DND-41 (cell line): ENCODE data around the gene GPANK1.

Source experiments
- ATAC-seq: fragments of 200-7000 bp; cut with Tn5 transposase; 3 replicates; pipeline ENCODE4 v1.9.1; 2021; ENCODE audit warnings: low read depth; ENCODE audit not compliant: insufficient read depth
- DNase-seq: peaks from one replicate; pipeline ENCODE4 v3.0.0-alpha.2; 2020
- H2AFZ ChIP-seq: 2 replicates; pipeline ENCODE4 v1.6.0; 2012; ENCODE audit warnings: low read depth, low read length
- H3K27ac ChIP-seq: 2 replicates; pipeline ENCODE4 v1.5.1; 2012; ENCODE audit warnings: low read length, inconsistent platforms
- H3K27me3 ChIP-seq: fragments of 200-600 bp; sonication (generic); 2 replicates; pipeline ENCODE4 v1.6.0; 2012; ENCODE audit warnings: low read length, mild to moderate bottlenecking, inconsistent platforms; ENCODE audit not compliant: insufficient read depth, poor library complexity
- H3K36me3 ChIP-seq: 2 replicates; pipeline ENCODE4 v1.5.1; 2012; ENCODE audit warnings: low read length, inconsistent platforms; ENCODE audit not compliant: insufficient read depth
- H3K4me1 ChIP-seq: 2 replicates; pipeline ENCODE4 v1.5.1; 2012; ENCODE audit warnings: mild to moderate bottlenecking, low read length; ENCODE audit not compliant: insufficient read depth
- H3K4me2 ChIP-seq: 2 replicates; pipeline ENCODE4 v1.6.0; 2012; ENCODE audit warnings: mild to moderate bottlenecking, moderate library complexity, low read length, inconsistent platforms; ENCODE audit not compliant: insufficient read depth
- H3K4me3 ChIP-seq, 2 experiments: fragments of 200-600 bp in 1 of 2; shearing (Covaris generic) in 1 of 2; 2 replicates each; pipeline ENCODE4 v1.5.1; 2012 to 2016; ENCODE audit warnings: inconsistent platforms in 2 of 2, low read length in 2 of 2, mild to moderate bottlenecking in 2 of 2, low read depth in 1 of 2, moderate library complexity in 1 of 2
- H3K79me2 ChIP-seq: 2 replicates; pipeline ENCODE4 v1.6.0; 2012; ENCODE audit warnings: low read length, inconsistent platforms; ENCODE audit not compliant: insufficient read depth
- H3K9ac ChIP-seq: 2 replicates; pipeline ENCODE4 v1.6.0; 2012; ENCODE audit warnings: low read depth, mild to moderate bottlenecking, inconsistent platforms, low read length, moderate library complexity
- H3K9me3 ChIP-seq: 2 replicates; pipeline ENCODE4 v1.5.1; 2012; ENCODE audit warnings: low read length, moderate library complexity, mild to moderate bottlenecking, inconsistent platforms; ENCODE audit not compliant: insufficient read depth, severe bottlenecking
- H4K20me1 ChIP-seq: 2 replicates; pipeline ENCODE4 v1.6.0; 2012; ENCODE audit warnings: low read length; ENCODE audit not compliant: insufficient read depth
- EZH2 ChIP-seq: IDR thresholded peaks from 3 replicates; pipeline ENCODE4 v1.6.1; 2012; ENCODE audit warnings: borderline replicate concordance, low read depth, mild to moderate bottlenecking, moderate library complexity, low read length, inconsistent platforms; ENCODE audit not compliant: severe bottlenecking
- TF ChIP-seq, protein P1 (sequence below): IDR thresholded peaks from 2 replicates; pipeline ENCODE4 v1.5.1; 2012; ENCODE audit warnings: borderline replicate concordance, low read length, moderate library complexity, mild to moderate bottlenecking; ENCODE audit not compliant: poor library complexity, severe bottlenecking; ENCODE audit errors: extremely low read depth

Gene GPANK1

DNA sequence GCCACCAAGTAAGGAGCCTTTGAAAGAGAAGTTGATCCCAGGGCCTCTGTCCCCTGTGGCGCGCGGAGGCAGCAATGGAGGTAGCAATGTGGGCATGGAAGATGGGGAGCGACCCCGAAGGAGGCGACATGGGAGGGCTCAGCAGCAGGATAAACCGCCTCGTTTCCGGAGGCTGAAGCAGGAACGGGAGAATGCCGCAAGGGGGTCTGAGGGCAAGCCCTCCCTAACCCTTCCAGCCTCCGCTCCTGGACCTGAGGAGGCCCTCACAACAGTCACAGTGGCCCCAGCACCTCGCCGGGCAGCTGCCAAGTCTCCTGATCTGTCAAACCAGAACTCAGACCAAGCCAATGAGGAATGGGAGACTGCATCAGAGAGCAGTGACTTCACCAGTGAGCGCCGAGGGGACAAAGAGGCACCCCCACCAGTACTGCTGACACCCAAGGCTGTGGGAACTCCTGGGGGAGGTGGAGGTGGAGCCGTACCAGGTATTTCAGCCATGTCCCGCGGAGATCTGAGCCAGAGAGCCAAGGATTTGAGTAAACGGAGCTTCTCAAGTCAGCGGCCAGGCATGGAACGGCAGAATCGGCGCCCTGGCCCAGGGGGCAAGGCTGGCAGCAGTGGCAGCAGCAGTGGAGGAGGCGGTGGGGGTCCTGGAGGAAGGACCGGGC, 32.4 kb downstream of the GPANK1 start:
- Histone ChIP-seq H3K27ac (peak overlapping the region; percentile 6; the same call in 1 of the 2 replicates), H3K9ac (peak overlapping the region; percentile 8; the same call in 1 of the 2 replicates), H3K36me3 (peaks cover 99% of the 10 kb centered on the region), H3K4me1 (0 out of 2 replicates have a peak, but pooled peaks cover 3% of the 10 kb centered on the region), H2AFZ (no peak overlapping the region), H3K79me2 (peaks cover 33% of the 10 kb centered on the region), H3K27me3 (no peaks in the 10 kb centered on the region), H3K4me3 (no peak overlapping the region), H3K9me3 (no peaks in the 10 kb centered on the region), H4K20me1 (peaks cover 77% of the 10 kb centered on the region), H3K4me2 (no peak overlapping the region)
- TF ChIP-seq, protein P1, sequence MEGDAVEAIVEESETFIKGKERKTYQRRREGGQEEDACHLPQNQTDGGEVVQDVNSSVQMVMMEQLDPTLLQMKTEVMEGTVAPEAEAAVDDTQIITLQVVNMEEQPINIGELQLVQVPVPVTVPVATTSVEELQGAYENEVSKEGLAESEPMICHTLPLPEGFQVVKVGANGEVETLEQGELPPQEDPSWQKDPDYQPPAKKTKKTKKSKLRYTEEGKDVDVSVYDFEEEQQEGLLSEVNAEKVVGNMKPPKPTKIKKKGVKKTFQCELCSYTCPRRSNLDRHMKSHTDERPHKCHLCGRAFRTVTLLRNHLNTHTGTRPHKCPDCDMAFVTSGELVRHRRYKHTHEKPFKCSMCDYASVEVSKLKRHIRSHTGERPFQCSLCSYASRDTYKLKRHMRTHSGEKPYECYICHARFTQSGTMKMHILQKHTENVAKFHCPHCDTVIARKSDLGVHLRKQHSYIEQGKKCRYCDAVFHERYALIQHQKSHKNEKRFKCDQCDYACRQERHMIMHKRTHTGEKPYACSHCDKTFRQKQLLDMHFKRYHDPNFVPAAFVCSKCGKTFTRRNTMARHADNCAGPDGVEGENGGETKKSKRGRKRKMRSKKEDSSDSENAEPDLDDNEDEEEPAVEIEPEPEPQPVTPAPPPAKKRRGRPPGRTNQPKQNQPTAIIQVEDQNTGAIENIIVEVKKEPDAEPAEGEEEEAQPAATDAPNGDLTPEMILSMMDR = no peak
- no peak for TF ChIP-seq EZH2
- DNase-seq = no peak
- 0 out of 3 replicates have a peak, but pooled peaks have one; percentile 4 for ATAC-seq

DNA sequence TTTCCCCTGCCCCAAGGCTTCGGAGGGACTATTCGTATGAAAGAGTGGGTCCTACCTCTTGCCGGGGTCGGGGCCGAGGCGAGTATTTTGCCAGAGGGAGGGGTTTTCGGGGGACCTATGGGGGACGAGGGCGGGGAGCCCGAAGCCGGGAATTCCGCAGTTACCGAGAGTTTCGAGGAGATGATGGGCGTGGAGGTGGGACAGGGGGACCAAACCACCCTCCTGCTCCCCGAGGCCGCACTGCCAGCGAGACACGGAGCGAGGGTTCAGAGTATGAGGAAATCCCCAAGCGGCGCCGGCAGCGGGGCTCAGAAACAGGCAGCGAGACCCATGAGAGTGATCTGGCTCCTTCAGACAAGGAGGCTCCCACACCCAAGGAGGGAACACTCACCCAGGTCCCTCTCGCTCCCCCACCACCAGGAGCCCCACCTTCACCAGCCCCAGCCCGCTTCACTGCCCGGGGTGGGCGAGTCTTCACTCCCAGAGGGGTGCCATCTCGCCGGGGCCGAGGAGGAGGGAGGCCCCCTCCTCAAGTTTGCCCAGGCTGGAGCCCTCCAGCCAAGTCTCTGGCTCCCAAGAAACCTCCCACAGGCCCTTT, 33.0 kb downstream of the GPANK1 start:
- Histone ChIP-seq H4K20me1 (peaks cover 76% of the 10 kb centered on the region), H3K9me3 (no peaks in the 10 kb centered on the region), H3K9ac (no peak overlapping the region), H3K36me3 (peaks cover 100% of the 10 kb centered on the region), H3K4me3 (no peak overlapping the region), H2AFZ (no peak overlapping the region), H3K4me2 (no peak overlapping the region), H3K79me2 (peaks cover 40% of the 10 kb centered on the region), H3K4me1 (0 out of 2 replicates have a peak, but pooled peaks cover 4% of the 10 kb centered on the region), H3K27ac (no peak overlapping the region), H3K27me3 (no peaks in the 10 kb centered on the region)
- peak; percentile 8; the same call in 1 of the 3 replicates for ATAC-seq
- TF ChIP-seq EZH2 = no peak
- TF ChIP-seq, protein P1 = no peak
- no peak for DNase-seq

DNA sequence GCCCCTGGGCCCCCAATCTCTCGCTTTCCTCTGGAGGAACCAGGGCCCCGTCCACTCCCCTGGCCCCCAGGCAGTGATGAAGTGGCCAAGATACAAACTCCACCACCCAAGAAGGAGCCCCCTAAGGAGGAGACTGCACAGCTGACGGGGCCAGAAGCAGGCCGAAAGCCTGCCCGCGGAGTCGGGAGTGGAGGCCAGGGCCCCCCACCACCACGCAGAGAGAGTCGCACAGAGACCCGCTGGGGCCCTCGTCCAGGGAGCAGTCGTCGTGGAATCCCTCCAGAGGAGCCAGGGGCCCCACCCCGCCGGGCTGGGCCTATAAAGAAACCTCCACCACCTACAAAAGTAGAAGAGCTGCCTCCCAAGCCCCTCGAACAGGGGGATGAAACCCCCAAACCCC, 33.6 kb downstream of the GPANK1 start:
- H4K20me1 ChIP-seq = peaks cover 76% of the 10 kb centered on the region
- H3K27me3 ChIP-seq = no peaks in the 10 kb centered on the region
- no peak overlapping the region for H3K4me2 ChIP-seq
- H3K36me3 ChIP-seq = peaks cover 100% of the 10 kb centered on the region
- H3K79me2 ChIP-seq = peaks cover 45% of the 10 kb centered on the region
- no peak overlapping the region for H3K9ac ChIP-seq
- TF ChIP-seq, protein P1 = no peak
- no peak for TF ChIP-seq EZH2
- H3K9me3 ChIP-seq = no peaks in the 10 kb centered on the region
- no peak overlapping the region for H2AFZ ChIP-seq
- no peak for ATAC-seq
- H3K4me3 ChIP-seq = no peak overlapping the region
- 0 out of 2 replicates have a peak, but pooled peaks cover 4% of the 10 kb centered on the region for H3K4me1 ChIP-seq
- H3K27ac ChIP-seq = no peak overlapping the region
- no peak for DNase-seq
